Loucy (cell line): ENCODE data around the gene CCL23.

Experiments used
- H2AFZ ChIP-seq: fragments of 200-600 bp; sonication (generic); 2 replicates; pipeline ENCODE4 v1.6.0; 2016; ENCODE audit warnings: antibody characterized with exemption, mild to moderate bottlenecking, low read length, moderate library complexity
- H3F3A ChIP-seq: fragments of 200-600 bp; 2 replicates; pipeline ENCODE4 v1.6.0; 2016; ENCODE audit warnings: antibody characterized with exemption, low read depth, mild to moderate bottlenecking
- H3K27me3 ChIP-seq: fragments of 200-600 bp; sonication (generic); 2 replicates; pipeline ENCODE4 v1.6.1; 2014; ENCODE audit warnings: low read length, mild to moderate bottlenecking; ENCODE audit not compliant: insufficient read depth, poor library complexity, severe bottlenecking
- H3K36me3 ChIP-seq: fragments of 200-600 bp; sonication (generic); 2 replicates; pipeline ENCODE4 v1.6.1; 2016; ENCODE audit warnings: low read length; ENCODE audit not compliant: insufficient read depth
- H3K4me1 ChIP-seq: fragments of 200-600 bp; sonication (generic); 2 replicates; pipeline ENCODE4 v1.5.1; 2014; ENCODE audit warnings: low read length, mild to moderate bottlenecking; ENCODE audit not compliant: insufficient read depth, poor library complexity, severe bottlenecking
- H3K4me2 ChIP-seq: fragments of 200-600 bp; sonication (generic); 2 replicates; pipeline ENCODE4 v1.6.0; 2014; ENCODE audit warnings: antibody characterized with exemption, low read length, low read depth, mild to moderate bottlenecking; ENCODE audit not compliant: poor library complexity, severe bottlenecking
- H3K4me3 ChIP-seq: fragments of 200-600 bp; sonication (generic); 2 replicates; pipeline ENCODE4 v1.5.1; 2014; ENCODE audit warnings: low read length, mild to moderate bottlenecking, mixed read lengths; ENCODE audit not compliant: poor library complexity, severe bottlenecking
- H3K79me2 ChIP-seq: fragments of 200-600 bp; sonication (generic); 2 replicates; pipeline ENCODE4 v1.6.1; 2014; ENCODE audit warnings: low read length; ENCODE audit not compliant: insufficient read depth
- H3K9ac ChIP-seq: fragments of 200-600 bp; sonication (generic); 2 replicates; pipeline ENCODE4 v1.6.0; 2014; ENCODE audit warnings: mild to moderate bottlenecking, low read depth, low read length, moderate library complexity; ENCODE audit not compliant: poor library complexity, severe bottlenecking
- H3K9me2 ChIP-seq: fragments of 200-600 bp; sonication (generic); replicated peaks from 2 replicates; pipeline ENCODE4 v1.6.1; 2016; ENCODE audit warnings: low read depth, low read length, mixed read lengths
- H3K9me3 ChIP-seq: fragments of 200-600 bp; sonication (generic); 2 replicates; pipeline ENCODE4 v1.6.1; 2014; ENCODE audit warnings: mild to moderate bottlenecking, antibody characterized with exemption, low read length, low read depth; ENCODE audit not compliant: insufficient read depth
- H4K20me1 ChIP-seq: fragments of 200-600 bp; sonication (generic); 2 replicates; pipeline ENCODE4 v1.6.0; 2014; ENCODE audit warnings: antibody characterized with exemption, low read length, mild to moderate bottlenecking; ENCODE audit not compliant: insufficient read depth, poor library complexity, severe bottlenecking
- EZH2phosphoT487 ChIP-seq: fragments of 200-600 bp; IDR thresholded peaks from 2 replicates; pipeline ENCODE4 v1.6.1; 2018; ENCODE audit warnings: antibody characterized with exemption, mild to moderate bottlenecking, moderate library complexity, borderline replicate concordance
- TF ChIP-seq, protein P1 (sequence below): fragments of 200-600 bp; sonication (generic); conservative IDR thresholded peaks from 2 replicates; pipeline ENCODE4 v1.5.1; 2014; ENCODE audit warnings: mild to moderate bottlenecking, antibody characterized with exemption, low read length

CCL23 gene

DNA sequence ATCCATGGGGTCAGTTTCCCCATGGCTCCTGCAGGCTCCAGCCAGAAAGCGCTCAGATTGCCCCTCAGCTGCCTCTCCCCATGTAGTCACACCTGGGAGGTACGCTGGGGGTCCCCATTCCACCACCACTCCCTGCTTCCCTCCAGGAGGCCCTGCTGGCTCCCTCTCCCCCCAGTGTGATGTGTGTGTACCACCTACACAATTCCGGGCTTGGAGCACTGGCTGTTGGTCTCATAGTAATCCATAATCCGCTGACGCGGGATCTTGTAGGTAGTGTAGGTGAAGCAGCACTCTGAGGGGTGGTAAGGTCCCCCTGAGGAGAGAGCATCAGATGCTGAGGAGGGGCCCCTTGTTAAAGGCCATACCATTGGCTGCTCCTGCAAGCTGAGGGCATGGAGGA is 33.6 kb downstream of the CCL23 start:
- no peaks in the 10 kb centered on the region for H3K9me2 ChIP-seq
- no peak for TF ChIP-seq EZH2phosphoT487
- TF ChIP-seq, protein P1, sequence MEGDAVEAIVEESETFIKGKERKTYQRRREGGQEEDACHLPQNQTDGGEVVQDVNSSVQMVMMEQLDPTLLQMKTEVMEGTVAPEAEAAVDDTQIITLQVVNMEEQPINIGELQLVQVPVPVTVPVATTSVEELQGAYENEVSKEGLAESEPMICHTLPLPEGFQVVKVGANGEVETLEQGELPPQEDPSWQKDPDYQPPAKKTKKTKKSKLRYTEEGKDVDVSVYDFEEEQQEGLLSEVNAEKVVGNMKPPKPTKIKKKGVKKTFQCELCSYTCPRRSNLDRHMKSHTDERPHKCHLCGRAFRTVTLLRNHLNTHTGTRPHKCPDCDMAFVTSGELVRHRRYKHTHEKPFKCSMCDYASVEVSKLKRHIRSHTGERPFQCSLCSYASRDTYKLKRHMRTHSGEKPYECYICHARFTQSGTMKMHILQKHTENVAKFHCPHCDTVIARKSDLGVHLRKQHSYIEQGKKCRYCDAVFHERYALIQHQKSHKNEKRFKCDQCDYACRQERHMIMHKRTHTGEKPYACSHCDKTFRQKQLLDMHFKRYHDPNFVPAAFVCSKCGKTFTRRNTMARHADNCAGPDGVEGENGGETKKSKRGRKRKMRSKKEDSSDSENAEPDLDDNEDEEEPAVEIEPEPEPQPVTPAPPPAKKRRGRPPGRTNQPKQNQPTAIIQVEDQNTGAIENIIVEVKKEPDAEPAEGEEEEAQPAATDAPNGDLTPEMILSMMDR, result no peak
- no peaks in the 10 kb centered on the region for H3K27me3 ChIP-seq
- no peaks in the 10 kb centered on the region for H3K79me2 ChIP-seq
- H4K20me1 ChIP-seq, result no peaks in the 10 kb centered on the region
- no peak overlapping the region for H2AFZ ChIP-seq
- H3K4me3 ChIP-seq, result no peak overlapping the region
- no peak overlapping the region for H3K4me2 ChIP-seq
- no peaks in the 10 kb centered on the region for H3F3A ChIP-seq
- no peaks in the 10 kb centered on the region for H3K36me3 ChIP-seq
- no peaks in the 10 kb centered on the region for H3K9me3 ChIP-seq
- H3K9ac ChIP-seq, result no peak overlapping the region
- no peaks in the 10 kb centered on the region for H3K4me1 ChIP-seq

DNA sequence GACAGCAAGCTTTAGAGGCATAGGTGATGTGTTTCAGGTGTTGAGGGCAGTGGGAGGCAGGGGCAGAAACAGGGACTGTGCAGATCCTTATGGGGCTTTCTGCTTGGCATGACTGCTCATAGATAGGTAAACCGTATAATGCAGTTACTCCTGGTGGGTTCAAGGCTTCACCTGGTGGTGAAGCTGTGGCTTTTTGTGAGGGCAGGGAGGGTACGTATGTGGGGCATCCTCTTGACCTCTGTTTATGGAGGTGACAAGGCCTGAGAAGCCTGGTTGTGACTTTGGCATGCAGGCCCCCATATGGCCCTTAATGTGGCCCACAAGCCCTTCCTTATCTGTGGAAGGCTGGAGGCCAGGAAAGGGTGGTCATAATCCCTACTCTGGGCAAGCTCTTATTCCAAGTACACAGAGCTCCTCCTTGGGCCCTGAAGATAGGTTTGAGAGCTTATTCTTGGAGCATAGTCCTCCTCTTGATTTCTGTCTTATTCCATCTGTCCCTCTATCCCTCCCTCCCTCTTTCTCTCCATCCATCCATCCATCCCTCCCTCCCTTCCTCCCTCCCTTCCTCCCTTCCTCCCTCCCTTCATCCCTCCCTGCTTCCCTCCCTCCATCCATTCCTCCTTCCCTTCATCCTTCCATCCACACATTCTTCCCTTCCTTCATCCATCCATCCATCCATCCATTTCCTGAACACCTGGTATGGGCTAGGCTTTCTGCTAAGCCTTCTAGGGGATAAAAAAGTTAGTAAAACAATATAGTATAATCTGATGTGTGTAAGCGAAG is 35.2 kb downstream of the CCL23 start:
- H3K9me3 ChIP-seq, result no peaks in the 10 kb centered on the region
- H4K20me1 ChIP-seq, result no peaks in the 10 kb centered on the region
- H3K36me3 ChIP-seq, result no peaks in the 10 kb centered on the region
- no peaks in the 10 kb centered on the region for H3K79me2 ChIP-seq
- no peaks in the 10 kb centered on the region for H3K9me2 ChIP-seq
- H2AFZ ChIP-seq, result no peak overlapping the region
- no peaks in the 10 kb centered on the region for H3F3A ChIP-seq
- no peak overlapping the region for H3K9ac ChIP-seq
- H3K27me3 ChIP-seq, result no peaks in the 10 kb centered on the region
- H3K4me3 ChIP-seq, result no peak overlapping the region
- no peak overlapping the region for H3K4me2 ChIP-seq
- TF ChIP-seq, protein P1, result no peak
- TF ChIP-seq EZH2phosphoT487, result no peak
- H3K4me1 ChIP-seq, result no peaks in the 10 kb centered on the region

DNA sequence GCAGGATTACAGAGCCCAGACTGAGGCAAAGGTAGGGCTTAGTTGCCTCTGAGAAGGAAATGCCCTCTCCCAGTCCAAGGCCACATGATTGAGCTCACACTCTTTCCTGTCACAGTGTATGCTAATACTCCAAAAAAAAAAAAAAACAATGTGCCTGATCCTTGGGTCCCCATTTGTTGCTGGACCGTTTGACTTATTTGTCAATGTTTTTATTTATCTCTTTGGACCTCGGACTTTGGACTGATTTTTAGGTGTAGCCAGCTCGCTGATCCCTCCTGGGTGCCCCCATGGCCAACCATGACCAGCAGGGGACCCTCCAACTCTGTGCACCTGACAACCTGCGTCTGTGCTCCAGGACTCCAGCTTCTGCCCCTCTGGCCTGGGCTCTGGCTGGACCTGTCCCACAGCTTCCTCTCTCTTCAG is 35.9 kb downstream of the CCL23 start:
- Histone ChIP-seq H3K9me3 (no peaks in the 10 kb centered on the region), H3F3A (no peaks in the 10 kb centered on the region), H3K79me2 (no peaks in the 10 kb centered on the region), H3K9ac (no peak overlapping the region), H3K4me1 (no peaks in the 10 kb centered on the region), H3K4me2 (no peak overlapping the region), H3K9me2 (no peaks in the 10 kb centered on the region), H3K27me3 (no peaks in the 10 kb centered on the region), H2AFZ (no peak overlapping the region), H4K20me1 (no peaks in the 10 kb centered on the region), H3K36me3 (no peaks in the 10 kb centered on the region), H3K4me3 (no peak overlapping the region)
- no peak for TF ChIP-seq EZH2phosphoT487
- TF ChIP-seq, protein P1, result peak; percentile 64
